ENCODE results near the gene ELAVL1. TPM values are rescaled to one million over a fixed set of nuclear protein-coding genes. Genes with fewer than 3 reads are reported as not detected.

The ELAVL1 gene
- total and polyA plus RNA-seq, 2 of the 13 experiments (the other 11 are each of a cell fraction or from before 2014, with no cell fraction given), result 27.9 to 38.4 TPM

GRCh38 chr19:8005534-8006256 is at the start of gene ELAVL1 (continued):
- TF ChIP-seq ZNF788 (CRISPR knock-in tag; IDR thresholded peaks at IDR 0.05; ENCODE audit: borderline replicate concordance) (peak; percentile 80; the same call in 1 of the 2 replicates), ZNF747 (CRISPR knock-in tag; IDR thresholded peaks at IDR 0.05; ENCODE audit: borderline replicate concordance) (0 out of 2 replicates have a peak, but pooled peaks have one; percentile 66), MATR3 (CRISPR knock-in tag; IDR thresholded peaks at IDR 0.05) (no peak), ZFP91 (CRISPR knock-in tag; IDR thresholded peaks at IDR 0.05; ENCODE audit: borderline replicate concordance) (peak; percentile 58; the same call in 1 of the 2 replicates), ZBED4 (CRISPR knock-in tag; IDR thresholded peaks at IDR 0.05; ENCODE audit: borderline replicate concordance) (peak; percentile 18; the same call in 1 of the 2 replicates), AFF4 (CRISPR knock-in tag; IDR thresholded peaks at IDR 0.05) (no peak), JUND (CRISPR knock-in tag; IDR thresholded peaks at IDR 0.05) (no peak), HDAC1 (CRISPR knock-in tag; IDR thresholded peaks at IDR 0.05) (peak; percentile 66), STAT5B (CRISPR knock-in tag; IDR thresholded peaks at IDR 0.05) (no peak), ZNF615 (CRISPR knock-in tag; IDR thresholded peaks at IDR 0.05; ENCODE audit: borderline replicate concordance) (no peak), ONECUT2 (CRISPR knock-in tag; IDR thresholded peaks at IDR 0.05) (no peak), ZNF274 (CRISPR knock-in tag; IDR thresholded peaks at IDR 0.05) (peak; percentile 26; the same call in 1 of the 2 replicates), KLF16 (CRISPR knock-in tag; IDR thresholded peaks at IDR 0.05) (0 out of 4 replicates have a peak, but pooled peaks of 1 of the 2 experiments have one; percentile 20), SKIL (CRISPR knock-in tag; IDR thresholded peaks at IDR 0.05; ENCODE audit: borderline replicate concordance) (no peak), REL (CRISPR knock-in tag; conservative IDR thresholded peaks at IDR 0.05) (no peak), ZNF780A (CRISPR knock-in tag; IDR thresholded peaks at IDR 0.05) (no peak), MLLT10 (CRISPR knock-in tag; IDR thresholded peaks at IDR 0.05) (no peak)
